H1 (cell line): ENCODE data around the gene DYSF. TPM values are rescaled to one million over a fixed set of nuclear protein-coding genes. Genes with fewer than 3 reads are reported as not detected.

Experiments used
- CHD7 ChIP-seq: fragments of 300-600 bp; sonication (generic); IDR thresholded peaks from 2 replicates; pipeline ENCODE4 v1.7.1; 2012; ENCODE audit warnings: low read length, moderate library complexity, mild to moderate bottlenecking, inconsistent platforms; ENCODE audit not compliant: insufficient replicate concordance
- SIRT6 ChIP-seq: IDR thresholded peaks from one replicate; pipeline ENCODE4 v1.7.1; 2012; ENCODE audit warnings: low read length, inconsistent platforms
- TBP ChIP-seq: IDR thresholded peaks from 2 replicates; pipeline ENCODE4 v1.6.1; 2011; ENCODE audit warnings: low read depth, low read length, improper control_type of control experiment
- polyA plus RNA-seq, 7 experiments: library from polyadenylated mRNA; depleted of rRNA in 3 of 7; stranded (reverse) in 5 of 7; unstranded in 2 of 7; fragments of >200 nt in 5 of 7; fragments of 200-250 nt in 2 of 7; gene quantifications; 1 replicate in 5 of 7; 2 replicates in 1 of 7; 4 replicates in 1 of 7; pipeline versions ENCODE4 v1.2.1 to v1.2.3, GENCODE V29; 2011 to 2013; ENCODE audit warnings: missing spikeins in 2 of 7, mixed read lengths in 2 of 7
- total RNA-seq: library from RNA; stranded (reverse); fragmentation: NEBNext Ultra II Directional; extraction: Animal tissue kit (Norgen Biotek cat#: 25700); gene quantifications from 2 replicates; pipeline ENCODE4 v1.2.1, GENCODE V29; 2021

Gene DYSF
- total and polyA plus RNA-seq, 2 of the 8 experiments (the other 6 are each of a cell fraction or from before 2014, with no cell fraction given) = 5.8 to 7.1 TPM

DNA sequence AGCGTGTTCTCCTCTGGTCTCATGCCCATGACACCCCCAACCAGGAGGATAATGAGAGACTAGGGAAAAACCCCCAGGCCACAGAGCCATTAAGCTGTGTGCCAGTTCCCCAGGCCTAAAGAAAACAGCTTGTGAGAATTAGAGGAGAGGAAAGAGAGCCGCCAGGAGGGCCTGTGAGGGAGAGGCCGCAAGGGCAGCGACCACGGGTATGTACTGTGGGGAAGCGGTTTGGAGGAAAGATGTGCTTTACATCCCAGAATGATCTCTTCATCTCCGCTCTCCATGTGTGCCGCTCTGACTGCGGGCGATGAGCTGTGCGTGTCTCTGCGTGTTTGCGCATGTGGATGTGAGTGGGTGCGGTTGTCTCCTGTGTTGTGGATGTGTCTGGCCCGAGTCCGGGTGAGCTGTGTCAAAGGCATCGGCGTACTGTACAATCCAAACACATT is 82.9 kb downstream of the DYSF start (continued):
- TF ChIP-seq CHD7 (no peak), TBP (no peak), SIRT6 (no peak)
